Adipocyte (in vitro differentiated cells): ENCODE measurements around the gene CCK.

Source experiments
- DNase-seq: peaks from one replicate; pipeline ENCODE4 v3.0.0-alpha.2; 2015; ENCODE audit warnings: low read depth
- H3K27me3 ChIP-seq: replicated peaks from 2 replicates; pipeline ENCODE4 v1.7.0; 2013; ENCODE audit warnings: mild to moderate bottlenecking, low read length, moderate library complexity; ENCODE audit not compliant: control insufficient read depth, insufficient read depth
- H3K36me3 ChIP-seq: 2 replicates; pipeline ENCODE4 v1.7.0; 2013; ENCODE audit warnings: low read length, mild to moderate bottlenecking, moderate library complexity; ENCODE audit not compliant: control insufficient read depth, insufficient read depth, severe bottlenecking
- H3K4me1 ChIP-seq: 2 replicates; pipeline ENCODE4 v1.7.0; 2013; ENCODE audit warnings: mild to moderate bottlenecking, low read length, moderate library complexity; ENCODE audit not compliant: control insufficient read depth, insufficient read depth
- H3K4me3 ChIP-seq: 2 replicates; pipeline ENCODE4 v1.7.0; 2013; ENCODE audit warnings: mild to moderate bottlenecking, low read length, moderate library complexity
- H3K9ac ChIP-seq: 2 replicates; pipeline ENCODE4 v1.7.0; 2013; ENCODE audit warnings: mild to moderate bottlenecking, low read length, moderate library complexity
- H3K9me3 ChIP-seq: 2 replicates; pipeline ENCODE4 v1.7.0; 2013; ENCODE audit warnings: mild to moderate bottlenecking, low read length, moderate library complexity; ENCODE audit not compliant: control insufficient read depth

Gene CCK

GRCh38 chr3:42266085-42266484, at the start of gene CCK:
TSS of gene CCK (minus strand) at chr3:42266185. CDS start at chr3:42263630, 2,555 bp downstream.
- peaks cover 3% of the 10 kb centered on the region for H3K9me3 ChIP-seq
- no peak within 1 kb of the TSS for H3K9ac ChIP-seq
- H3K4me1 ChIP-seq: peaks cover 10% of the 10 kb centered on the region
- no peak for DNase-seq
- H3K36me3 ChIP-seq: no peaks in the 10 kb centered on the region
- peaks cover 64% of the 10 kb centered on the region for H3K27me3 ChIP-seq
- H3K4me3 ChIP-seq: no peak within 1 kb of the TSS

GRCh38 chr3:42314411-42314810, 48.4 kb upstream of the CCK start:
- no peaks in the 10 kb centered on the region for H3K27me3 ChIP-seq
- no peaks in the 10 kb centered on the region for H3K4me1 ChIP-seq
- no peak overlapping the region for H3K9ac ChIP-seq
- H3K4me3 ChIP-seq: no peak overlapping the region
- H3K36me3 ChIP-seq: no peaks in the 10 kb centered on the region
- no peak for DNase-seq
- H3K9me3 ChIP-seq: peaks cover 25% of the 10 kb centered on the region

- no peak overlapping the region for H3K9ac ChIP-seq
- no peak overlapping the region for H3K4me3 ChIP-seq
- no peak for DNase-seq
- H3K9me3 ChIP-seq: no peaks in the 10 kb centered on the region
- H3K36me3 ChIP-seq: no peaks in the 10 kb centered on the region
- peaks cover 8% of the 10 kb centered on the region for H3K27me3 ChIP-seq
- no peaks in the 10 kb centered on the region for H3K4me1 ChIP-seq
Observed at GRCh38 chr3:42308651-42309050, 42.7 kb upstream of the CCK start.

GRCh38 chr3:42306499-42306898, 40.5 kb upstream of the CCK start:
- Histone ChIP-seq H3K27me3 (peaks cover 17% of the 10 kb centered on the region), H3K36me3 (no peaks in the 10 kb centered on the region), H3K4me1 (no peaks in the 10 kb centered on the region), H3K4me3 (no peak overlapping the region), H3K9me3 (no peaks in the 10 kb centered on the region), H3K9ac (no peak overlapping the region)
- DNase-seq: no peak

GRCh38 chr3:42302924-42303634, 37.1 kb upstream of the CCK start:
- no peak overlapping the region for H3K4me3 ChIP-seq
- DNase-seq: no peak
- no peaks in the 10 kb centered on the region for H3K9me3 ChIP-seq
- no peaks in the 10 kb centered on the region for H3K36me3 ChIP-seq
- no peaks in the 10 kb centered on the region for H3K4me1 ChIP-seq
- peaks cover 17% of the 10 kb centered on the region for H3K27me3 ChIP-seq
- H3K9ac ChIP-seq: no peak overlapping the region

- Histone ChIP-seq H3K9ac (no peak overlapping the region), H3K4me3 (no peak overlapping the region), H3K4me1 (no peaks in the 10 kb centered on the region), H3K36me3 (no peaks in the 10 kb centered on the region), H3K9me3 (no peaks in the 10 kb centered on the region), H3K27me3 (peaks cover 17% of the 10 kb centered on the region)
- DNase-seq: no peak
Observed at GRCh38 chr3:42301446-42302175, 35.6 kb upstream of the CCK start.

- H3K4me1 ChIP-seq: no peaks in the 10 kb centered on the region
Observed at GRCh38 chr3:42300778-42301177, 34.8 kb upstream of the CCK start.

GRCh38 chr3:42300013-42300412, 34.0 kb upstream of the CCK start:
- DNase-seq: peak; percentile 41
- Histone ChIP-seq H3K9me3 (no peaks in the 10 kb centered on the region), H3K9ac (no peak overlapping the region), H3K4me1 (no peaks in the 10 kb centered on the region), H3K27me3 (peaks cover 17% of the 10 kb centered on the region), H3K4me3 (no peak overlapping the region), H3K36me3 (no peaks in the 10 kb centered on the region)

More at GRCh38 chr3:42300778-42301177, 34.8 kb upstream of the CCK start:
- Histone ChIP-seq H3K4me3 (no peak overlapping the region), H3K36me3 (no peaks in the 10 kb centered on the region), H3K9ac (no peak overlapping the region), H3K27me3 (peaks cover 17% of the 10 kb centered on the region), H3K9me3 (no peaks in the 10 kb centered on the region)
- no peak for DNase-seq

- H3K4me3 ChIP-seq: no peak overlapping the region
- H3K4me1 ChIP-seq: no peaks in the 10 kb centered on the region
Observed at GRCh38 chr3:42298259-42298658, 32.3 kb upstream of the CCK start.

GRCh38 chr3:42292009-42292408, 26.0 kb upstream of the CCK start:
- no peak for DNase-seq
- Histone ChIP-seq H3K9me3 (no peaks in the 10 kb centered on the region), H3K9ac (no peak overlapping the region), H3K4me3 (no peak overlapping the region), H3K36me3 (no peaks in the 10 kb centered on the region), H3K27me3 (no peaks in the 10 kb centered on the region), H3K4me1 (no peaks in the 10 kb centered on the region)

More at GRCh38 chr3:42298259-42298658, 32.3 kb upstream of the CCK start:
- Histone ChIP-seq H3K27me3 (peaks cover 6% of the 10 kb centered on the region), H3K9ac (no peak overlapping the region), H3K9me3 (no peaks in the 10 kb centered on the region), H3K36me3 (no peaks in the 10 kb centered on the region)
- DNase-seq: no peak

GRCh38 chr3:42290966-42291714, 25.2 kb upstream of the CCK start:
- DNase-seq: no peak
- no peaks in the 10 kb centered on the region for H3K27me3 ChIP-seq
- no peak overlapping the region for H3K4me3 ChIP-seq
- H3K9ac ChIP-seq: no peak overlapping the region
- no peaks in the 10 kb centered on the region for H3K9me3 ChIP-seq
- H3K36me3 ChIP-seq: no peaks in the 10 kb centered on the region
- no peaks in the 10 kb centered on the region for H3K4me1 ChIP-seq
